Gastroesophageal sphincter (tissue), 3 donors: ENCODE results near the gene SINHCAF.
A peak's percentile ranks its signal among the peaks of the same experiment; 100 is the strongest.

Experiments
- CTCF ChIP-seq, 4 experiments: fragments of 200-600 bp in 2 of 4; fragments of 450-650 bp in 2 of 4; sonication (generic) in 1 of 4; IDR thresholded peaks; one replicate each; pipeline ENCODE4 v1.5.1; 2017 to 2019; ENCODE audit warnings: antibody characterized with exemption in 4 of 4, mild to moderate bottlenecking in 2 of 4, moderate library complexity in 2 of 4
- EP300 ChIP-seq: sonication (generic); formaldehyde crosslinking; IDR thresholded peaks from one replicate; pipeline ENCODE4 v1.6.1; 2017; ENCODE audit warnings: antibody characterized with exemption, mild to moderate bottlenecking
- POLR2A ChIP-seq, 2 donors: fragments of 450-650 bp; IDR thresholded peaks; one replicate each; pipeline ENCODE4 v1.6.1; 2017; ENCODE audit warnings: antibody characterized with exemption in 2 of 2, mild to moderate bottlenecking in 2 of 2, moderate library complexity in 1 of 2

DNA sequence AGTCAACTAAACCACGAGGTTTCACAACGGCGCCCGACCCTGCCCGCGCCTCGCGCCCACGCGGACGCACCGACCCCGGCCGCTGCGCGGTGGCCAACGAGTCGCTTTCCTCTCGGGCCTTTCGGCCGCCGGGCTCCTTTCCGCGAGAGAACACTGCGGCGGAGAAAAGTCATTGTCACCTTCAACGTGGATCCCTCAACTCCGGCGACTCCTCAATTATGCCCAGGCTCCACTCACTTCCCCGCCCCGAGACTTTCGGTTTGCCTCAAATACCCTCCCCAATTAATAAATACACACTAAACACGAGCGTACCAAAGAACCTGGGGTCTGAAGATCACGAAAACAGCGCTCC lies 450 bp downstream of the SINHCAF start:
- no peak for TF ChIP-seq POLR2A (IDR thresholded peaks at IDR 0.05)
- TF ChIP-seq CTCF (IDR thresholded peaks at IDR 0.05), result peak in 1 of 4 experiments; percentile 3
- no peak for TF ChIP-seq EP300
